ENCODE data around the gene SNX33.

DNA sequence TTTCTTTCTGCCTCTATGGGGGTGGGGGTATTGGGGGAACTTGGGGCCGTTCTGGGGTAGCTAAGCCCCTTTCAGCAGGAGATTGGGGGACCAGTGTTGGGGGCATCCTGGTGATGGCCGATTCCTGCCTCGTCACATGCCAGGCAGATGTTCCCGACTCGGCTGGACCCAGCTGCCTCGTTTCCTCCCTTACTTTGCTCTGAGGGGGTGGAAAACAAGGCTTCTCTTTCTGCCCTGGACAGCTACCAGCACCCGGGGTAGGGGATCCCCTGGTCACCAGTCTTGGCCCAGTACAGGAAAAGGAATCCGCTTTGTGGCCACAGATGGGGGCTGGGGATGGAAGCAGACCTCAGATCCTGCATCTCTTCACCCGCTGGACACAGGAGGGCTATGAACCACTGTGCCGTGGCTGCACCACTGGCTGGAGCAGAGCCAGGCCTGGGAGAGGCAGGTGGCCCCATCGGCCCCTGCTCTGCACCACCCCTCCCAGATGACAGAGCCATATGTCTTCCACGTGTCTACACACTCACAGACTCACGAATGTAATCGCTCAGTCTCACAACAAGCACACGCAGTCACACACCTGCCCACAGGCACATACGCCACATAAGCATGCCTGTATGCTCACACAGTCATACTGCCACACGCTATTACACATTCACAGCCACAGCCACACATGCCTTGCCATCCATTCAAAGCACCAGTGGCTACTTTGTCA is 12.4 kb downstream of the SNX33 start:
- TF ChIP-seq POLR2A (IDR thresholded peaks at IDR 0.05; ENCODE audit: borderline replicate concordance, extremely low read depth, insufficient read depth, insufficient read length) (no peak), EZH2phosphoT487 (IDR thresholded peaks at IDR 0.05; ENCODE audit: borderline replicate concordance) (no peak), EZH2 (IDR thresholded peaks at IDR 0.05) (no peak), RAD21 (IDR thresholded peaks at IDR 0.05; ENCODE audit: low read depth) (no peak), CEBPB (IDR thresholded peaks at IDR 0.05; ENCODE audit: low read depth) (no peak), POLR2AphosphoS5 (IDR thresholded peaks at IDR 0.05; ENCODE audit: low read depth, low read length) (no peak; the same call in 1 of the 2 replicates), SRF (IDR thresholded peaks at IDR 0.05; ENCODE audit: low read depth) (no peak), CBX3 (IDR thresholded peaks at IDR 0.05; ENCODE audit: low read depth) (no peak), ELF1 (IDR thresholded peaks at IDR 0.05; ENCODE audit: borderline replicate concordance, low read depth) (no peak)
- TF ChIP-seq, protein P1, sequence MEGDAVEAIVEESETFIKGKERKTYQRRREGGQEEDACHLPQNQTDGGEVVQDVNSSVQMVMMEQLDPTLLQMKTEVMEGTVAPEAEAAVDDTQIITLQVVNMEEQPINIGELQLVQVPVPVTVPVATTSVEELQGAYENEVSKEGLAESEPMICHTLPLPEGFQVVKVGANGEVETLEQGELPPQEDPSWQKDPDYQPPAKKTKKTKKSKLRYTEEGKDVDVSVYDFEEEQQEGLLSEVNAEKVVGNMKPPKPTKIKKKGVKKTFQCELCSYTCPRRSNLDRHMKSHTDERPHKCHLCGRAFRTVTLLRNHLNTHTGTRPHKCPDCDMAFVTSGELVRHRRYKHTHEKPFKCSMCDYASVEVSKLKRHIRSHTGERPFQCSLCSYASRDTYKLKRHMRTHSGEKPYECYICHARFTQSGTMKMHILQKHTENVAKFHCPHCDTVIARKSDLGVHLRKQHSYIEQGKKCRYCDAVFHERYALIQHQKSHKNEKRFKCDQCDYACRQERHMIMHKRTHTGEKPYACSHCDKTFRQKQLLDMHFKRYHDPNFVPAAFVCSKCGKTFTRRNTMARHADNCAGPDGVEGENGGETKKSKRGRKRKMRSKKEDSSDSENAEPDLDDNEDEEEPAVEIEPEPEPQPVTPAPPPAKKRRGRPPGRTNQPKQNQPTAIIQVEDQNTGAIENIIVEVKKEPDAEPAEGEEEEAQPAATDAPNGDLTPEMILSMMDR (IDR thresholded peaks at IDR 0.05 in 2 of 3, conservative IDR thresholded peaks at IDR 0.05 in 1 of 3; ENCODE audit: borderline replicate concordance in 1 of 3, insufficient read depth in 1 of 3, low read depth in 2 of 3, low read length in 2 of 3): no peak
- TF ChIP-seq, protein P2, sequence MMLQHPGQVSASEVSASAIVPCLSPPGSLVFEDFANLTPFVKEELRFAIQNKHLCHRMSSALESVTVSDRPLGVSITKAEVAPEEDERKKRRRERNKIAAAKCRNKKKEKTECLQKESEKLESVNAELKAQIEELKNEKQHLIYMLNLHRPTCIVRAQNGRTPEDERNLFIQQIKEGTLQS (IDR thresholded peaks at IDR 0.05): no peak
- TF ChIP-seq, protein P3, sequence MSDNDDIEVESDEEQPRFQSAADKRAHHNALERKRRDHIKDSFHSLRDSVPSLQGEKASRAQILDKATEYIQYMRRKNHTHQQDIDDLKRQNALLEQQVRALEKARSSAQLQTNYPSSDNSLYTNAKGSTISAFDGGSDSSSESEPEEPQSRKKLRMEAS (IDR thresholded peaks at IDR 0.05): no peak
- TF ChIP-seq, protein P4, sequence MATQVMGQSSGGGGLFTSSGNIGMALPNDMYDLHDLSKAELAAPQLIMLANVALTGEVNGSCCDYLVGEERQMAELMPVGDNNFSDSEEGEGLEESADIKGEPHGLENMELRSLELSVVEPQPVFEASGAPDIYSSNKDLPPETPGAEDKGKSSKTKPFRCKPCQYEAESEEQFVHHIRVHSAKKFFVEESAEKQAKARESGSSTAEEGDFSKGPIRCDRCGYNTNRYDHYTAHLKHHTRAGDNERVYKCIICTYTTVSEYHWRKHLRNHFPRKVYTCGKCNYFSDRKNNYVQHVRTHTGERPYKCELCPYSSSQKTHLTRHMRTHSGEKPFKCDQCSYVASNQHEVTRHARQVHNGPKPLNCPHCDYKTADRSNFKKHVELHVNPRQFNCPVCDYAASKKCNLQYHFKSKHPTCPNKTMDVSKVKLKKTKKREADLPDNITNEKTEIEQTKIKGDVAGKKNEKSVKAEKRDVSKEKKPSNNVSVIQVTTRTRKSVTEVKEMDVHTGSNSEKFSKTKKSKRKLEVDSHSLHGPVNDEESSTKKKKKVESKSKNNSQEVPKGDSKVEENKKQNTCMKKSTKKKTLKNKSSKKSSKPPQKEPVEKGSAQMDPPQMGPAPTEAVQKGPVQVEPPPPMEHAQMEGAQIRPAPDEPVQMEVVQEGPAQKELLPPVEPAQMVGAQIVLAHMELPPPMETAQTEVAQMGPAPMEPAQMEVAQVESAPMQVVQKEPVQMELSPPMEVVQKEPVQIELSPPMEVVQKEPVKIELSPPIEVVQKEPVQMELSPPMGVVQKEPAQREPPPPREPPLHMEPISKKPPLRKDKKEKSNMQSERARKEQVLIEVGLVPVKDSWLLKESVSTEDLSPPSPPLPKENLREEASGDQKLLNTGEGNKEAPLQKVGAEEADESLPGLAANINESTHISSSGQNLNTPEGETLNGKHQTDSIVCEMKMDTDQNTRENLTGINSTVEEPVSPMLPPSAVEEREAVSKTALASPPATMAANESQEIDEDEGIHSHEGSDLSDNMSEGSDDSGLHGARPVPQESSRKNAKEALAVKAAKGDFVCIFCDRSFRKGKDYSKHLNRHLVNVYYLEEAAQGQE (IDR thresholded peaks at IDR 0.05; ENCODE audit: low read depth): no peak
